ENCODE measurements around the gene GPR62. TPM values are rescaled to one million over a fixed set of nuclear protein-coding genes. Genes with fewer than 3 reads are reported as not detected.

Gene GPR62
- total and polyA plus RNA-seq, 2 of the 8 experiments (the other 6 are each of a cell fraction or from before 2014, with no cell fraction given) = 0.22 to 0.29 TPM

GRCh38 chr3:51995346-51996163 lies 40.4 kb downstream of the GPR62 start, which contains the start of gene RPL29 (continued):
- peak in 1 of 3 experiments; percentile 2; a peak in 1 of 4 replicates for TF ChIP-seq CTCF (IDR thresholded peaks at IDR 0.05; ENCODE audit: control extremely low read depth in 1 of 3, insufficient read depth in 1 of 3, low read depth in 1 of 3, low read length in 3 of 3)
- TF ChIP-seq ATF2 (IDR thresholded peaks at IDR 0.05; ENCODE audit: low read length) = peak; percentile 88
- no peak for TF ChIP-seq CTBP2 (IDR thresholded peaks at IDR 0.05; ENCODE audit: borderline replicate concordance, insufficient read depth, insufficient read length, low read length)
- TF ChIP-seq MAX (IDR thresholded peaks at IDR 0.05) = peak; percentile 85; the same call in 1 of the 2 replicates
- no peak for TF ChIP-seq NANOG (IDR thresholded peaks at IDR 0.05; ENCODE audit: insufficient read depth, low read depth, low read length, poor library complexity, severe bottlenecking)
- peak; percentile 95 for TF ChIP-seq PHF8 (conservative IDR thresholded peaks at IDR 0.05; ENCODE audit: low read depth, low read length)
- no peak; the same call in 1 of the 2 replicates for TF ChIP-seq NRF1 (IDR thresholded peaks at IDR 0.05; ENCODE audit: low read depth, low read length)
- peak; percentile 73; the same call in 1 of the 2 replicates for TF ChIP-seq SRF (IDR thresholded peaks at IDR 0.05; ENCODE audit: low read depth, low read length)
- peak; percentile 99 for TF ChIP-seq TBP (IDR thresholded peaks at IDR 0.05; ENCODE audit: low read depth, low read length)
- TF ChIP-seq EZH2 (IDR thresholded peaks at IDR 0.05; ENCODE audit: low read depth, low read length, severe bottlenecking) = no peak
- TF ChIP-seq TEAD4 (IDR thresholded peaks at IDR 0.05; ENCODE audit: low read depth, low read length) = no peak
- TF ChIP-seq RFX5 (IDR thresholded peaks at IDR 0.05; ENCODE audit: borderline replicate concordance, low read depth, low read length) = peak; percentile 24; the same call in 1 of the 2 replicates
- peak; percentile 91 for TF ChIP-seq SP1 (IDR thresholded peaks at IDR 0.05; ENCODE audit: low read depth, low read length)
- TF ChIP-seq POLR2AphosphoS5 (IDR thresholded peaks at IDR 0.05; ENCODE audit: low read depth, low read length) = peak; percentile 95
- TF ChIP-seq KDM4A (IDR thresholded peaks at IDR 0.05; ENCODE audit: low read depth, low read length, severe bottlenecking) = no peak
- TF ChIP-seq JUND (IDR thresholded peaks at IDR 0.05; ENCODE audit: low read length) = 0 out of 2 replicates have a peak, but pooled peaks have one; percentile 63
- no peak for TF ChIP-seq HDAC6 (IDR thresholded peaks at IDR 0.05; ENCODE audit: low read depth, low read length)
- no peak for TF ChIP-seq KDM1A (IDR thresholded peaks at IDR 0.05; ENCODE audit: borderline replicate concordance, low read length)
- peak; percentile 91 for TF ChIP-seq GTF2F1 (IDR thresholded peaks at IDR 0.05; ENCODE audit: borderline replicate concordance, low read depth, low read length)

Data from H1 (cell line).